Activated CD8-positive, alpha-beta memory T cell treated with anti-CD3 and anti-CD28 coated beads for 48 hours (primary cell): ENCODE data around the gene RAPGEF1.

Experiments used
- DNase-seq, 3 experiments: peaks; one replicate each; pipeline ENCODE4 v3.0.0-alpha.2; 2020; ENCODE audit warnings: low read depth in 2 of 3, low spot score in 2 of 3

The RAPGEF1 gene

DNA sequence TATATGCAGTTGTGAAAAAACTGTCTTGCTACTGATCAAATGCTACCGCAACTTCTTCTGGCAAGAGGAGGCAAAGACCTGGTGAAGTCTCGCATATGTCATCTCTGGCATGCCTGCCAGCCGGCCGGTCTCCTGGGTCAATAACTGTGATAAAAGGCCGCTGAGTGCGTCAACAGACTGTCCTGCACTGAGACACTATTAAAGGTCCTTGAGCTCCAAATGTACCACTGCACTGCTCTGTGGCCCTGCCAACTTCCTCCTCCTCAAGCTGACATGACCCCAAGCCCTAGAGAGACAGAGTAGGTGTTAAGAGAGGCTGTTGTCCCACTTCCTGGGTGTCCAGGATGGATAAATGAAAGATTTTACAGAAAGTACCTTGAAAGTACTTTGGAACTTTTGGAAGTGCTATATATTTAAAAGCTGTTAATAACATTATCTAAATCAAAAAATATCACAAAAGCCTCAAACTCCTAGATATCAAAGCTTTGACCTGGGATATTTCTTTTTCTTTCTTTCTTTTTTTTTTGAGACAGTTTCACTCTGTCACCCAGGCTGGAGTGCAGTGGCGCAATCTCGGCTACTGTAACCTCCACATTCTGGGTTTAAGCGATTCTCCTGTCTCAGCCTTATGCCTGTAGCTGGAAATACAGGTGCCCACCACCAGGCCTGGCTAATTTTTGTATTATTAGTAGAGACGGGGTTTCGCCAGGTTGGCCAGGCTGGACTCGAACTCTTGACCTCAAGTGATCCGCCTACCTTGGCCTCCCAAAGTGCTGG, 31.5 kb downstream of the RAPGEF1 start:
- no peak for DNase-seq

DNA sequence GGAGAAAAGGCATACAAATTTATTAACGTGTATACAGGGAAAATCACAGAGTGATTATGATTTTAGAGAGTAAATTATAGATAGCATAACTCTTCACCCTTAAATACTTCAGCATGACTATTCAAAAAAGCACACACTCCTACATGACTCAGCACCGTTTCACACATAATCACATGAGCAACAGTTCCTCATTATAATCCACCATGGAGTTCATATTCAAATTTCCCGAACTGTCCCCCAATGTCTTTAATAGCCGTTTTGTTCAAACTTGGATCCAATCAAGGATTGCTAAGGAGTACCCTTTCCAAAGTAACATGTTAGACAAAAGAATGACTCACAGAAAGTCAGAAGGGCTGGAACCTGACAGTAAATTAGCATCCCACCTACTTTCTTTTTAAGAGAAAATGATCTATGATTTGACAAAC, 32.1 kb downstream of the RAPGEF1 start:
- no peak for DNase-seq

DNA sequence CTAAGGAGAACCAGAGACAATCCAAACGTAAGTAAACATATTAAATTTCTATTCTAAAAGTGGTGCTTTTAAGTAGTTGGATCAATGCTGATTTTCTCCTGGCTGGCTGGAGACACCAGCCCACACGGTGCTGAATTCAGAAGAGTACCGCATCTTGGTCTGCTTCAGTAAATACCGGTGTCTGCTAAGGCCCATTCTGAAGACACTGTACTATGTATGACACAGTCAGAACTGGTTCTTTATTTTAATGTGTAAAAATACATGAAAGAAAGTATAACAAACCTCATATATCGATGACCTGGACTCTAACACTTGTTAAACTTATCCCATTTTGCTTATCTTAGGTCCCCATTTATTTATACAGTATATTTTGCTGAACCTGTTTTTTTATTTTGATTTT, 32.8 kb downstream of the RAPGEF1 start:
- no peak for DNase-seq

DNA sequence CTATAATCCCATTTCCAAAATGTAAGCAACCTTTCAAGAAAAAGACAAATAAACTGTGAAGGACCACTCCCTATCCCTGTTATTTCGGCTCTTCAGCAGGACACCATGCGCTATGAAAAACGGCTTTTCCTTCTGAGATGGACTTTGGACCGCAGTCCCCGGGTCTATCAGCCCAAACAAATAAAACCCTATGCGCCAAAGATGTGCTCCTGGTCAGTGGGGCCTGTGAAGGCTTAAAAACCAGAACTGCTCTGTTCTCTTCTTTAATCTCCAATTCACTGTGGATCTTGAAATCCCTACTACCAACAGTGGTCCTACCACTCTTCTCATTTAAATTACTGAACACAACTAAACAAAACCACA, 33.3 kb downstream of the RAPGEF1 start:
- DNase-seq, result no peak

DNA sequence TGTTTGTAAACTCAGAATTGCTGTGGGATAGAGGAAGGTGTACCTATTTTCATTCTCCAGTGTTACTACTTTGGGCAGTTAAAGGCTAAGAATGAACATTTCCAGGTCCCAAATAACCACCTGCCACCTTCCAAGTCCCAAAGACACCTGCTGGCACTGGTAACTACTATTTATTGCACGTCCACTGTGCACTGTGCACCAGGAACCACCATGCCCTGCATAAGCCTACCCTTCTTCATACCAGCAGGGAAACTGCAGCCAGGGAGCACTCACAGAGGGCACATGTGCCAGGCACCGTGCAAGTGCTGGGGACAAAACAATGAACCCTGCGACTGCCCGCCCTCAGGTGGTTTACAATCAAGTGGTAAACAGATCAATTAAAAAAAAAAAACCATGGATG, 34.9 kb downstream of the RAPGEF1 start:
- no peak for DNase-seq

DNA sequence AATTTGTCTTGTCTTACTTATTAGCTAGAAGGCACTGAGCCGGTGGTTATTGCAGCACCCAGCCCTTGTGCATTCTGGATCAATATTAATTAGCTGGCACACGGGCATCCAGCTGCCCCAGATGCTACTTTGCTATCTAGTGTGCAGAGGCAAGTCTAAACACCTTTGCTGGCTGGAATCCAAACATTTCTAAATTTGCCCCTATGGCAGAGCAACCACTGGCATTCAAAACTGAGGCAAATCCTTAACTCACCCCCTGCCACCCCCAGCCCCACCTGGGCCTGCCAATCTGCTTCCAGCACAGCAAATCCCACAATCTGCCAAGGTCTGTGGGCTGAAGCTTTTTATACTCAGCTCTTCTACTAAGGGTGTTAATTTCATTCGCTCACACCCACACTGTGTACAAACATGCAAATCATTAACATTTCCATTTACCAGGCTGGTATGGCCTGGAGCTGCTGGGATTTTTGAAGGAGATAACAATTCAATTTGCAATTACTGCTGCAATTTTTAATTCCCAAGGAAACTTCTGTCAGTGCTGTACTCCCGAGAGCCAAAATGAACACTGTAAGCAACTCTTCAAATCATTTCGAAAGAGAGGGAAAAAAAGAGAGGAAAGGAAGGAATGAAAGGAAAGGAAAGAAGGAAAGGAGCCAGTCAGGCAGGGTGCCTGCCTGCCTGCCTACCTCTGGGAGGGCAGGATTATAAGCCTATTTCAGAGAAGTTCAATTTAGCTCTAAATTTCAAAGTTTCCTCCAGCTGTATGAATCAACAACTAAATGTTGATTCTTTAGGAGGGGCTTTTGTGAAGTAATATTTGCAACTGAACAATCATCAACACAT, 35.5 kb downstream of the RAPGEF1 start:
- DNase-seq, result no peak

DNA sequence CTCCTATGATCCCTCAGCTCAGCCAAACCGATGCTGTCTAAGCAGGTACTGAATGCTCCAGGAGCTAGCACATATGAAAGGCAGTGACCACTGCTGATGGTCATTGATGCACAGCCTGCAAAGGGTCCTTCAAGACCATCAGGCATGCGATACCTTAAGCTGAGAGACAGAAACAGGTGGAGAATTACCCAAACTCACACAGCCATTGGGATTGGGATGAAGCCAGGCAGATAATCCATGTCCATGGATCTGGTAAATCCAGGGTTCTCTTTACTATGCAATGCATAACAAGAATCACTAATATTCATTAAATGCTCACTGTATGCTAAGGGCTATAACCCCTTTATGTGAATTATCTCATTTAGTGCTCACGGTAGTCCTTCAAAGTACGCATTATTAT, 36.2 kb downstream of the RAPGEF1 start:
- no peak for DNase-seq

DNA sequence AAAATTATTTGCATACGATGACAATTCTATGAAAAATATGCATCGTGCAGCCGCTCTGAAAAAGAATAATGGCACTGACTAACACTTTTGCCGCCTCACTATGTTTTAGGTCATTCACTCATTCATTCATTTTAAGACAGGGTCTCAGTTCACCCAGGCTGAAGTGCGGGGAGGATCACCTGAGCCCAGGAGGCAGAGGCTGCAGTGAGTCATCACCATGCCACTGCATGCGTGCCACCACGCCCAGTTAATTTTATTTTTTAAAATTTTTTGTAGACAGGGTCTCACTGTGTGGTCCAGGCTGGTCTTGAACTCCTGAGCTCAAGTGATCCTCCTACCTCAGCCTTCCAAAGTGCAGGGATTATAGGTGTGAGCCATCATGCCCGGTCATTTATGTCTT, 37.0 kb downstream of the RAPGEF1 start:
- no peak for DNase-seq

DNA sequence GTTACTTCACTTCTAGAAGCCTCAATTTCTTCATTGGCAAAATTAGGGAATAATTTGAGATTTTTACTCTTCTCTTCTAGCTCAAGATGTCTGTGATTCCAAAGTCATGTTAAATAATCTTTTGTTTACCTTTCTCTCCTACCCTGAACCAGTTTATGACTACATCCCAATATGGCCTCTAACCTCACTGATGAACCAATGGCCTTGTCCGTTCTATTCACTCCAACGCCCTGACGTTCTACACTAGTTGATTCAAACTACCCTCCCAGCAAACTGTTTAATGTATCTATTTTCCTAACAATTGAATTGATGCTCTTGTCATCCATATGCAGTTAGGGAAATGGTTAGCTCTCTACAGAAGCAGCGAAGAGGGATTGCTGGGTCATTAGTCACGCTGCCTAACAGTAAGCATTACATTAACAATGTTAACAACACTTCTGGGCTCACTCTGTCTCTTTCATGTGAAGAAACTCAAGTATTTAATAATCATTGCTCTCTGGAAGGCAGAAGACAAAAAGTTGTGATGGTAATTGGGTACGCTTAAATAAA, 38.0 kb downstream of the RAPGEF1 start:
- no peak for DNase-seq

DNA sequence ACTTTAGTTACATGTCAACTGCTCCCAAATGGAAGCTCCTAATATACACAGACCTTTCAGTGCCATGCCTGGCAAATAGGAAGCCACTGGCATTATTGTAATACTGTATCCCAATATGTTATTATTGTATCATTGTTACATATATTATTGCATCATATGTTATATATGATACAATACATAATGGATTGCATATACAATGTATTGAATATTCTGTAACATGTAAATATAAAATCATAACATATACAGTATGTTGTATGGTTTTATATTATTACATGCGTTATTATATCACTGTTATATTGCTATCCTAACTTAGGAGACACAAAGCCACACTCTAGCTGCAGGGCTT, 38.5 kb downstream of the RAPGEF1 start:
- DNase-seq, result no peak

DNA sequence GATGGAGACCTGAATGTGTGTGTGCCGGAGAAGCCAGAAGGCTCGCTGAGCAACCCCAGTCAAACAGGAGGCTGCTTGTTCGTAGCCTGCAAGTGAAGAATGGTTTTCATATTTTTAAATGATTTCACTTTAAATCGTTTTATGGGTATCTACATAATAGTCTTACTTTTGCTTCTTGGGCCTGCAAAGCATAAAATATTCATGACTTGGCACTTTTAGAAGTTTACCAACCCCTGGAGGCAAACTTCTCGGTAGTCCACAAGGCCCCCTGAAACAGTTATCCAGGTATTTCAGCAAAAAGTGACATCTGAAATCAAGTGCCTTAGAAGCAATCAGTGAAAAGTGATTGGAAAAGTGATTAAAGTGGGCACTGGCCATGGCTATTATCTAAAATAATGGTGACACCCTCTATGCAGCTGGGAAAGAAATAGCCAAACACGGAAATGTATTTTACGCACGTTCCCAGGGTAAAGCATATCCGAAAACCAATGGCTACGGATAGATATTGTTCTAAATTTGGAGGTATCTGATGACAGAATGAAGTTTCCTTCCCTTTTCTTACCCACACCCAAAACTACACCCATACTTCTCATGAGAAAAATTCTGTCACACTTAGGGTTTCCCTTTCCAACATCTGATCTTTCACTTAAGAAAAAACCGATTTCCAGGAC, 39.0 kb downstream of the RAPGEF1 start:
- DNase-seq, result no peak

DNA sequence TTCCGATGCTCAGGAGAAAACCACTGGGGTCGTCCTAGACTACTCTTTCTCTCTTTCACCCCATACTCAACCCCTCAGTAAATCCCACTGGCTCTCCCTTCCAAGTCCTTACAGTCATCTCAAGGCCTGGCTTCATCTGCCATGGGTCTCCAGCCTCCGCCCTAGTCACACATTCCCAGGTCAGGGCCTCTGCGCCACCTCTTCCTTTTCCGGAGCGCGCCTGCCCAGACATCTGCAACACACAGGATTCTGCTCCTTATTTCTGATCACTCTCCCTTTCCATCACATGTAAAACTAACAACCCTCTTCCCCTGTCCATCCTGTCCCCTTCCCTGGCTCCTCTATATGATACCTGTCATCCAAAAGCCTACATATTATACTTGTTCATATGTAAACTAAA, 39.8 kb downstream of the RAPGEF1 start:
- DNase-seq, result no peak

DNA sequence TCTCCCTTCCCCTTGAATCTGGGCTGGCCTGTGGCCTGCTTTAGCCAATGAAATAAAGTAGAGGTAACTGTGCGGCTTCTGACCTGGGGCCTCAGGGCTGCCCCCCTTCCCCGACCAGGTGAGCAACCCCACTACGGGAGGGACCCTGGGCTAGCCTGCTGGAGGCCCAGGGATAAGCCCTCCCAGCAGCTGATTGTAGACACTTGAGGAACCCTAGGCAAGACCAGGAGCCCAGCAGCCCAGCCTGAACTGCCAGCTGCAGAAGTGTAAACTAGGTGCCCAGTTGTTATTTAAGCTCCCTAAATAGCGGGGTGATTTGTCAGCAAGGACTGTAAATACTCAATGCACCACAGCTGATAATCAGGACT, 41.3 kb downstream of the RAPGEF1 start:
- DNase-seq, result no peak

DNA sequence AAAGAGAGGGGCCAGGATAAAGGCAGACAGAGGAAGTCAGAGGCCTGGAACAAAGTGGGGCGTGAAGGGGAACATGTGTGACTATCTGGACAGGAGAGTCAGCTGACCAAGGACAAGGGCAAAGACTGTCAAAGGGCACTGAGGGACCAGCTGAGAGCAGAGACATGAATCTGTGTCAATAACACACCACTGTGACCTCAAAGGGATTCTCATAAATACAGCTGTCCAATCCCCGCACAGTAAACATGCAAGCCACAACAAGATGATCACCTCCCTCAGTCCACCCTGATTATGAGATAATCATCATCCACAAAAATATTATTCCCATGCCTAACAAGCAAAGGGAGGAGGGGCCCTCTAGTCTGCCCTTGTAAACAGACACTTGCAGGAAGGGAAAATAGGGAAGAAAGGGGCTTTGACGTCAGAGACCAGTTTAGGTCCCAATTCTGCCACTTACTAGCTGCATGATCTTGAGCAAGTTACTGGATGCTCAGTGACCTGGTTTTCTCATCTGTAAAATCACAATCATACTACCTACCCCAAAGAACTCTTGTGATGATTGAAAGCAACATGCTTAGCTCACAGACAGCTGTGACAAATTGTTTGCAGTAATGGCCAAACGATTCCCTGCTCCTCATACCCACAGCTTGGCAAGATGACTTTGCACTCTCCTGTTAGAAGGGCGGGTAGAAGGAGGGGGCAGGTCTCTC, 41.8 kb downstream of the RAPGEF1 start:
- DNase-seq, result no peak

DNA sequence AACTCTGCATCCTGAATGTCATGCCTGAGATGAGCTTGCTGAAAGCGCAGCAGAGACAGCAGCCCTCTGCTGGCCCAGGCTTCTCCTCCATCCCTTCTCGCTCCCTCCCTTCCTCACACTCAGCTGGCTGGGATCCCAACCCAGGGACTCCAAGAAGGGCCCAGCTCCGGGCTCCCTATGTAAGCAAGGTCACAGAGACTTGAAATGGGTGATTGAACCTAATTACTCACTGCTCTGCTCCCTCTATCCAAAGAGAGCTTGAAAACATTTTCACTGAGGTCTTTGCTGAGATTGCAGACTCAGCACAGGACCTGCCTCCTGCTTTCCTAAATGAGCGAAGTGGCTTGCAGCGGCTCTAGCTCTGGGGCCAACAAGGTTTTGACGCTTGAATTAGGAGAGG, 42.8 kb downstream of the RAPGEF1 start:
- no peak for DNase-seq

DNA sequence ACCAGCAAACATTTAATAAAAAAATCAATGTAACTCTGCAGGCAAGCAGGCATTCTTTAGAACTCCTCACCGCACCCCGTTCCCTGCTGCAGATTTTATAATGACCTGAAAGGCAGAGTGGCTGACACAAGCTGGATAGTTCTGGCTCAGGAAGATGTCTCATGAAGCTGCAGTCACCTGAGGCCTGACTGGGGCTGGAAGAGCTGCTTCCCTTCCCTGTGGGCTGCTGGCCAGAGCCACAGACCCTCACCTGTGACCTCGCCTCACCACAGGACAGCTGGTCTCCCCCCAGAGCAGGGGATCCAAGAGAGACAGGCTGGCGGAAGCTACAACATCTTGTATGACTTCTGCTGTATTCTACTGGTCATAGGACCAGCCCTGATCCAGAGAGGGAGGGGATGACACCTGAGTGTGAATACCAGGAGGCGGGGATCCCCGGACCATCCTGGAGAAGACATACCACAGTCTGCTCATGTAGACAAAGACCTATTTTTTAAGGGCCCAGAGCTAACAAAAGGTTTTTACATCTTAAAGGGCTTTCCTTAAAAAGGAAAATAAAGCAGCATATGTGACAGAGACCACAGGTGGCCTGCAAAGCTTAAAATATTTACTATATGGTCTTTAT, 43.9 kb downstream of the RAPGEF1 start:
- DNase-seq, result no peak

DNA sequence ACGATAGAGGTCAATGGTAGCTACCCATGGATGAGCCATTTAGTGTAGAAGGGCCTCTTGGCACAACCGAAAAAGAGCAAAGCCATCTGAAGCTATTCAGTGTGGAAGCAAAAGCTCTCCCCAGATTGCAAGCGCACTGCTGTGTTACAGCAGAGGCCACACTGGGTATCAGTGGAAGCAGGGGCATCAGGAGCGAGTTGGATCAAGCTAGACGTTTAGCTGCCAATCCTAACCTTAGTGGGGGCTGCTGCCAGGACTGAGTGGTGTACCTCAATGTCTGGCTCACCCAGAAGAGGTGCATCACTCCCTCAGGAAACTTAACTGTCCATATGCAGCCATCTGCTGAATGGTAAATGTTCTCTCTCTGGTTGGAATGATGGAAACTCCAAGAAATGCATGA, 44.5 kb downstream of the RAPGEF1 start:
- no peak for DNase-seq

DNA sequence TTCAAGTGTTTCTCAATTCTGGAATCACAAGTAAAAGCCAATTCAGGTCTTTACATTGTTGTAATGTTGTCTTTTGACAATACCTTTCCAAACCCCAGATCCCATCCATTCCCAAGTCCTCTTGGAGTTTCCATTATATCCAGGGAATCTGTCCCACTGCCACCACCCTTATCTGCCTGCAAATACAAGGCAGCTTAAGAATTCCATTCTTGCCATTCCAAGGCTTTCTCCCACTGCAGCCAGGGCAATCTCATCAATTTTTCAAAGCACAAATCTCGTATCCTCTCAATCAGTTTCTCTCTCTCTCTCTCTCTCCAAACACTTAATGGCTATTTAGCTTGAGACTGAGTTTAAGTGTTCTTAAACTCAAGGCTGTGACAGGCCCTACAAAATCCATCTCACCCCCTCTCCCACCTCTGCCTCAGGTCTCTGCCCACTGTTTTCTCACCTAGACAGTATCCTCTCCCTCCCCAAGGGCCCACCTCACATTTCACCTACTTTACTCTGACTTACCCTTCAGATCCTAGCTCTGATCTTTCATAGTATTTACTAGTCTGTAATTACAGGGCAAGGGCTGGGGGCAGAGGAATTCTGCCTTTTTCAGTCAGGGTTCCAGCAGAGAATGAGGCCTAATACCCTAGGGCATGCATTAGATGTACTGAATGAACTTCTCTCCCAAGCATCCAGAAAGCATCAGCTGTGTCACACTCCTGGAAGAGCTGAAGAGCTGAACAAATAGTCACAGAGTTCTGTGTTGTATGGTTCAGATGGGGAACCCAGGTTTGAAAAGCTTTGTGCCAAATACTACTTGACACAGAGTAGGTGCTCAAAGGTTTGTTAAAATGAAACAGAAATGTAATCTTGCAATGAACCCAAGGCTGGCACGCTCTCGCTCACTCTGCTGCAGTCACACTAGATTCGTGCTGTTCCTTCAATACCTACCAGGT, 46.0 kb downstream of the RAPGEF1 start:
- DNase-seq, result no peak

DNA sequence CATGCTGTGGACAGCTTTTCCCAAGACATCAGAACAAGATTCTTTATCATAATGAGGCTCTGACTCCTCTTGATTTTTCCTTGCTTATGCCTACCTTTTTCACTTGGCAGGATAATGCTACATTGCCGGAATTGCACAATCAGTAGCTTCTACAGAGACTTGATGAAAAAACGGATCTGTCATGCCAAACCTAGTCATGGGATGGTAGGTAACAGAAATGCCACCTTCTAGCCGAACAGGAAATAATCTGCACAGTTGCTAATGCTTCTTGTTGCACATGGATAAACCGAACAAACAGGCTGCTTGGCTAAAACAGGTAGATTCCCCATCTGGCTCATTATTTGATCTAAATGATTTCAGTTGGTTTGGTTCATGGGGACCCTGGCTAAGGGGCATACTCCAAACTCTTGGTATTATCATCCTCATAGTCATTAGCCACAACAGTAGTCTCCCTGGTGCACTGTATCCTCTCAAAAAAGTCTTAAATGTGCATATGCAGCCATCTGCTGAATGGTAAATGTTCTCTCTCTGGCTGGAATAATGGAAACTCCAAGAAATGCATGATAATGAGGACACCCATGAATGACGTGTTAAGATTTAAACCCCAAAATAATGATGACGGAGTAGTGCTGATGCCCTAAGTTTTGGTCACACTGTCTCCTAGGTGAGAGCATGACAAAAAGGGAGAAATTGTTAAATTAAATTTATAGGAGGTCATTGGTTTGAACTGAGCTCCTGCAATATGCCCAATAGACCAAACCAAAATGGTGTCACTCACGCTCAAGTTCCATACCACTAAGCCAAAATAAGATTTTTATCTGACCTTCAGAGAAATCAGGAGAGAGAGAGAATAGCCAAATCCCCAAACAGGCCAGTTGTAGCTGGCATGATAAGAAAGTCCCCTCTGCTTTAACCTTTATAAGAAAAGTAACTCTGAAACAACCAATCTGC, 47.0 kb downstream of the RAPGEF1 start:
- no peak for DNase-seq
